Cardiac muscle cell (in vitro differentiated cells and primary cell): ENCODE measurements around the gene SYCP2L. TPM values are rescaled to one million over a fixed set of nuclear protein-coding genes. Genes with fewer than 3 reads are reported as not detected.
"Not testable (repeated sequence)": the region's sequence is repeated elsewhere in the genome, so short reads cannot be mapped to it uniquely, and the experiment has no call there.

Source experiments
- DNase-seq, 2 donors: peaks; one replicate each; pipeline versions ENCODE4 v3.0.0 to v3.0.0-alpha.2; 2010 to 2017; ENCODE audit warnings: low read depth in 1 of 2, low spot score in 1 of 2
- H3K27ac ChIP-seq: fragments of 200-600 bp; sonication (generic); 2 replicates; pipeline ENCODE4 v1.5.1; 2016
- H3K27me3 ChIP-seq: fragments of 200-600 bp; sonication (generic); 2 replicates; pipeline ENCODE4 v1.6.0; 2016; ENCODE audit warnings: control low read depth
- H3K36me3 ChIP-seq: fragments of 200-600 bp; sonication (generic); 2 replicates; pipeline ENCODE4 v1.5.1; 2016; ENCODE audit warnings: control low read depth
- H3K4me1 ChIP-seq: fragments of 200-600 bp; sonication (generic); 2 replicates; pipeline ENCODE4 v1.8.1; 2017; ENCODE audit warnings: low read depth, mild to moderate bottlenecking, mixed run types
- H3K4me3 ChIP-seq: fragments of 200-600 bp; sonication (generic); 2 replicates; pipeline ENCODE4 v1.5.1; 2016; ENCODE audit warnings: mild to moderate bottlenecking
- H3K9me3 ChIP-seq: fragments of 200-600 bp; sonication (generic); 2 replicates; pipeline ENCODE4 v1.5.1; 2017; ENCODE audit warnings: low read depth, mild to moderate bottlenecking, control low read depth
- CTCF ChIP-seq: IDR thresholded peaks from 2 replicates; pipeline ENCODE4 v1.5.1; 2012; ENCODE audit warnings: low read depth, mild to moderate bottlenecking, low read length
- polyA plus RNA-seq: library from polyadenylated mRNA; unstranded; fragments of >200 nt; fragmentation: Nextera tagmentation; extraction: Ambion mirVana; gene quantifications from 2 replicates; pipeline ENCODE4 v1.2.1, GENCODE V29; 2016
- total RNA-seq: library from RNA; depleted of rRNA; stranded (reverse); fragments of >200 nt; gene quantifications from 2 replicates; pipeline ENCODE4 v1.2.3, GENCODE V29; 2016

The SYCP2L gene
- total and polyA plus RNA-seq, 2 experiments from 2014 or later = 0.51 to 3.4 TPM

GRCh38 chr6:10972196-10972595, 85.3 kb downstream of the SYCP2L start:
- H3K4me1 ChIP-seq = no peaks in the 10 kb centered on the region
- H3K27ac ChIP-seq = no peak overlapping the region
- DNase-seq = no peak
- no peak for TF ChIP-seq CTCF
- H3K36me3 ChIP-seq = no peaks in the 10 kb centered on the region
- no peak overlapping the region for H3K4me3 ChIP-seq
- no peaks in the 10 kb centered on the region for H3K27me3 ChIP-seq
- no peaks in the 10 kb centered on the region for H3K9me3 ChIP-seq

- no peaks in the 10 kb centered on the region for H3K36me3 ChIP-seq
- no peak overlapping the region for H3K4me3 ChIP-seq
- DNase-seq = no peak
- H3K9me3 ChIP-seq = no peaks in the 10 kb centered on the region
- H3K27me3 ChIP-seq = no peaks in the 10 kb centered on the region
- no peaks in the 10 kb centered on the region for H3K4me1 ChIP-seq
- TF ChIP-seq CTCF = no peak
- H3K27ac ChIP-seq = no peak overlapping the region
Observed at GRCh38 chr6:10976571-10976970, 89.7 kb downstream of the SYCP2L start.

- no peak for TF ChIP-seq CTCF
- DNase-seq = no peak
- H3K36me3 ChIP-seq = no peaks in the 10 kb centered on the region
Observed at GRCh38 chr6:10977231-10977968, 90.5 kb downstream of the SYCP2L start.

GRCh38 chr6:10979603-10980002, 92.8 kb downstream of the SYCP2L start:
- Histone ChIP-seq H3K4me3 (no peak overlapping the region), H3K9me3 (no peaks in the 10 kb centered on the region), H3K4me1 (no peaks in the 10 kb centered on the region), H3K36me3 (no peaks in the 10 kb centered on the region), H3K27me3 (no peaks in the 10 kb centered on the region), H3K27ac (no peak overlapping the region)
- no peak for DNase-seq
- no peak for TF ChIP-seq CTCF

More at GRCh38 chr6:10977231-10977968, 90.5 kb downstream of the SYCP2L start:
- H3K27me3 ChIP-seq = no peaks in the 10 kb centered on the region
- no peaks in the 10 kb centered on the region for H3K9me3 ChIP-seq
- H3K4me1 ChIP-seq = no peaks in the 10 kb centered on the region
- H3K27ac ChIP-seq = no peak overlapping the region
- H3K4me3 ChIP-seq = no peak overlapping the region

GRCh38 chr6:10981409-10981808, 94.6 kb downstream of the SYCP2L start:
- Histone ChIP-seq H3K4me1 (no peaks in the 10 kb centered on the region), H3K36me3 (no peaks in the 10 kb centered on the region), H3K4me3 (no peak overlapping the region), H3K27me3 (no peaks in the 10 kb centered on the region), H3K27ac (no peak overlapping the region), H3K9me3 (no peaks in the 10 kb centered on the region)
- no peak for TF ChIP-seq CTCF
- DNase-seq = peak in 1 of 2 donors; percentile 19

- H3K36me3 ChIP-seq, DNase-seq, H3K4me3 ChIP-seq, H3K27me3 ChIP-seq, H3K4me1 ChIP-seq, H3K27ac ChIP-seq, H3K9me3 ChIP-seq: not testable (repeated sequence)
Observed at GRCh38 chr6:10984959-10985358, 98.1 kb downstream of the SYCP2L start.
